ENCODE data around the gene IDH3B. TPM values are rescaled to one million over a fixed set of nuclear protein-coding genes. Genes with fewer than 3 reads are reported as not detected.

The IDH3B gene
- total and polyA plus RNA-seq, 2 donors (not counting 1 experiment from before 2014, with no cell fraction given) = 131 to 225 TPM

GRCh38 chr20:2713285-2713684, 49.3 kb upstream of the IDH3B start:
- Mint-ChIP-seq H3K9me3 (ENCODE audit: insufficient read depth) (peaks cover 2% of the 10 kb centered on the region), H3K27ac (no peak overlapping the region), H3K27me3 (peaks cover 12% of the 10 kb centered on the region), H3K4me1 (no peaks in the 10 kb centered on the region), H3K4me3 (no peak overlapping the region)
- H3K4me3 ChIP-seq (ENCODE audit: control extremely low read depth in 1 of 5, extremely low read depth in 1 of 5, insufficient read depth in 1 of 5, low read depth in 2 of 5, low read length in 4 of 5) = no peak overlapping the region
- WGBS (ENCODE audit: insufficient coverage) = 13% methylated on average over 3 of the region's 3 CpGs
- H3K4me1 ChIP-seq (ENCODE audit: control insufficient read depth in 2 of 2, insufficient read depth in 2 of 2, low read length in 2 of 2) = no peaks in the 10 kb centered on the region
- H4K20me1 ChIP-seq (ENCODE audit: control insufficient read depth, insufficient read depth, low read length, poor library complexity, severe bottlenecking) = no peaks in the 10 kb centered on the region
- no peak for DNase-seq
- H3K27me3 ChIP-seq (replicated peaks in 1 of 4; ENCODE audit: control extremely low read depth in 1 of 4, control insufficient read depth in 3 of 4, insufficient read depth in 4 of 4, low read length in 3 of 4) = peaks cover 0 to 3% (median 0%) of the 10 kb centered on the region in 4 experiments
- ChIA-PET CTCF (interaction anchor here (1.2 to 1.5 kb wide), 2 partner anchors 136 to 287 kb away, joined by 3 read pairs; no protein-coding TSS in a partner anchor), POLR2A (no interaction called here)
- intact Hi-C loops (cut with micrococcal nuclease) = loop anchor here (1.0 kb wide), 1 partner anchor 288 kb away; no protein-coding TSS in a partner anchor
- no peaks in the 10 kb centered on the region for H3K79me2 ChIP-seq (ENCODE audit: control insufficient read depth, insufficient read depth, low read length)
- no peak overlapping the region for H2AFZ ChIP-seq (ENCODE audit: insufficient read depth, low read depth, low read length, poor library complexity, severe bottlenecking)
- peaks cover 1 to 7% (median 5%) of the 10 kb centered on the region in 3 donors for H3K9me3 ChIP-seq (ENCODE audit: control extremely low read depth in 1 of 3, control insufficient read depth in 2 of 3, insufficient read depth in 1 of 3, low read length in 2 of 3)
- TF ChIP-seq, protein P1, sequence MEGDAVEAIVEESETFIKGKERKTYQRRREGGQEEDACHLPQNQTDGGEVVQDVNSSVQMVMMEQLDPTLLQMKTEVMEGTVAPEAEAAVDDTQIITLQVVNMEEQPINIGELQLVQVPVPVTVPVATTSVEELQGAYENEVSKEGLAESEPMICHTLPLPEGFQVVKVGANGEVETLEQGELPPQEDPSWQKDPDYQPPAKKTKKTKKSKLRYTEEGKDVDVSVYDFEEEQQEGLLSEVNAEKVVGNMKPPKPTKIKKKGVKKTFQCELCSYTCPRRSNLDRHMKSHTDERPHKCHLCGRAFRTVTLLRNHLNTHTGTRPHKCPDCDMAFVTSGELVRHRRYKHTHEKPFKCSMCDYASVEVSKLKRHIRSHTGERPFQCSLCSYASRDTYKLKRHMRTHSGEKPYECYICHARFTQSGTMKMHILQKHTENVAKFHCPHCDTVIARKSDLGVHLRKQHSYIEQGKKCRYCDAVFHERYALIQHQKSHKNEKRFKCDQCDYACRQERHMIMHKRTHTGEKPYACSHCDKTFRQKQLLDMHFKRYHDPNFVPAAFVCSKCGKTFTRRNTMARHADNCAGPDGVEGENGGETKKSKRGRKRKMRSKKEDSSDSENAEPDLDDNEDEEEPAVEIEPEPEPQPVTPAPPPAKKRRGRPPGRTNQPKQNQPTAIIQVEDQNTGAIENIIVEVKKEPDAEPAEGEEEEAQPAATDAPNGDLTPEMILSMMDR (IDR thresholded peaks at IDR 0.05) = no peak
- no peak overlapping the region for H3K27ac ChIP-seq (ENCODE audit: low read length in 2 of 2)
- no peak overlapping the region for H3K9ac ChIP-seq (ENCODE audit: low read length)
- no peaks in the 10 kb centered on the region for H3K36me3 ChIP-seq (replicated peaks in 1 of 2; ENCODE audit: control extremely low read depth in 1 of 2, control insufficient read depth in 1 of 2, extremely low read depth in 1 of 2, insufficient read depth in 2 of 2, low read length in 1 of 2)
- ATAC-seq (ENCODE audit: low read depth) = no peak
- no peak overlapping the region for H3K4me2 ChIP-seq (replicated peaks; ENCODE audit: low read depth, low read length, poor library complexity, severe bottlenecking)

GRCh38 chr20:2709205-2709981, 45.4 kb upstream of the IDH3B start:
- TF ChIP-seq EZH2 (IDR thresholded peaks at IDR 0.05; ENCODE audit: borderline replicate concordance, insufficient read depth, low read depth, low read length, poor library complexity, severe bottlenecking) = no peak
- TF ChIP-seq, protein P1 (IDR thresholded peaks at IDR 0.05) = no peak
- Histone ChIP-seq H3K9ac (ENCODE audit: low read length) (no peak overlapping the region), H2AFZ (ENCODE audit: insufficient read depth, low read depth, low read length, poor library complexity, severe bottlenecking) (no peak overlapping the region), H3K27ac (ENCODE audit: low read length in 2 of 2) (no peak overlapping the region), H3K9me3 (ENCODE audit: control extremely low read depth in 1 of 3, control insufficient read depth in 2 of 3, insufficient read depth in 1 of 3, low read length in 2 of 3) (no peaks in the 10 kb centered on the region), H3K36me3 (replicated peaks in 1 of 2; ENCODE audit: control extremely low read depth in 1 of 2, control insufficient read depth in 1 of 2, extremely low read depth in 1 of 2, insufficient read depth in 2 of 2, low read length in 1 of 2) (no peaks in the 10 kb centered on the region), H3K4me2 (replicated peaks; ENCODE audit: low read depth, low read length, poor library complexity, severe bottlenecking) (no peak overlapping the region), H3K27me3 (replicated peaks in 1 of 4; ENCODE audit: control extremely low read depth in 1 of 4, control insufficient read depth in 3 of 4, insufficient read depth in 4 of 4, low read length in 3 of 4) (peaks cover 0 to 6% (median 2%) of the 10 kb centered on the region in 4 experiments), H3K4me1 (ENCODE audit: control insufficient read depth in 2 of 2, insufficient read depth in 2 of 2, low read length in 2 of 2) (no peaks in the 10 kb centered on the region), H3K4me3 (ENCODE audit: control extremely low read depth in 1 of 5, extremely low read depth in 1 of 5, insufficient read depth in 1 of 5, low read depth in 2 of 5, low read length in 4 of 5) (no peak overlapping the region), H3K79me2 (ENCODE audit: control insufficient read depth, insufficient read depth, low read length) (no peaks in the 10 kb centered on the region), H4K20me1 (ENCODE audit: control insufficient read depth, insufficient read depth, low read length, poor library complexity, severe bottlenecking) (no peaks in the 10 kb centered on the region)
- Mint-ChIP-seq H3K27ac (no peak overlapping the region), H3K9me3 (ENCODE audit: insufficient read depth) (no peaks in the 10 kb centered on the region), H3K27me3 (peaks cover 23% of the 10 kb centered on the region), H3K4me1 (no peaks in the 10 kb centered on the region), H3K4me3 (no peak overlapping the region)
- intact Hi-C loops (cut with micrococcal nuclease) = no loop called here
- ChIA-PET POLR2A (no interaction called here), CTCF (no interaction called here)
- WGBS (ENCODE audit: insufficient coverage) = 90% methylated on average over 13 of the region's 17 CpGs
- no peak for ATAC-seq (ENCODE audit: low read depth)
- DNase-seq = no peak
